ENCODE data around the gene NTN4. TPM values are rescaled to one million over a fixed set of nuclear protein-coding genes. Genes with fewer than 3 reads are reported as not detected.

The NTN4 gene
- total RNA-seq, 1 experiment from 2014 or later = 0.17 TPM

DNA sequence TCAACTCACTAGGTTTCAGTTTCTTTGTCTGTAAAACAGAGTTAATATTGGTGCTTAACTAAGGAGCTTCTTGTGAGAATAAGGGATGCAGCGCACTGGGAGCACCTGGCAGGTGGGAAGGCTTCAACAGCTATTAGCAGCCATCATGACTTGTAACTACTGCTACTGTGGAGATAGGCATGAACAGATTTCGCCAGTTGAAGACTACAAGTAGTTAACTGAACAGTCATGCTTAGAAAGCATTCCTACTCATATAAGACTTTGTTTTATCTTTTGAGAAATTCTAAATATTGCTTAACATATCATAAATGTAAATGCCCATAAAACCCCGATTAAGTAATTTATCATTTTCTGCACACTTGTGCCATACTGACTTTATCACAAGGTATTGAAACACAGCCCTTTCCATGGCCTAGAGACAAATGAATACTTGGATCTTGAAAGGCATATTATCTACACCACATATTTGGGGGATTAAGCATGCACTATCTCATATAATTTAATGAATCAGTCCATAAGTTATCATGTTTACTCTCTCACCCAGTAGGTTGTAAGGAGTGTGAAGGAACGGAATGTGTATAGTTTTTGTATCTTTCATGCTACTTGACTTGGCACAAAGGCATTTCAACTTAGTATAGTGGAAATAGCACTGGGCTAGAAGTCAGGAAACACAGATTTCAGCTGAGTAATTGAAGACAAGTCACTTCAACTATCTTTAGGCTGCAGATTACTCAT is 16.1 kb downstream of the NTN4 start:
- Mint-ChIP-seq H3K27me3 (ENCODE audit: low read depth) (peaks cover 22% of the 10 kb centered on the region), H3K27ac (no peak overlapping the region), H3K4me1 (no peaks in the 10 kb centered on the region), H3K36me3 (ENCODE audit: insufficient read depth in 1 of 3, low read depth in 3 of 3) (peaks cover 6 to 22% (median 15%) of the 10 kb centered on the region in 3 experiments), H3K4me3 (no peak overlapping the region), H3K9me3 (peaks cover 23 to 24% of the 10 kb centered on the region in 2 experiments)
- Histone ChIP-seq H3K56ac (ENCODE audit: insufficient read length, low read depth, low read length) (no peak overlapping the region), H3K79me2 (ENCODE audit: insufficient read depth, low read length) (no peaks in the 10 kb centered on the region), H4K91ac (ENCODE audit: insufficient read length, low read depth, low read length) (no peak overlapping the region), H3K79me1 (ENCODE audit: insufficient read depth, low read depth, low read length, poor library complexity, severe bottlenecking) (no peaks in the 10 kb centered on the region), H3K9ac (ENCODE audit: extremely low read depth, insufficient read length, low read length) (no peak overlapping the region), H2BK12ac (ENCODE audit: insufficient read length, low read depth, low read length) (no peak overlapping the region), H3K27ac (ENCODE audit: insufficient read length, low read depth, low read length) (no peak overlapping the region), H3K14ac (ENCODE audit: insufficient read depth, low read length) (no peak overlapping the region), H3K23ac (ENCODE audit: insufficient read length, low read depth, low read length) (no peak overlapping the region), H3K23me2 (ENCODE audit: insufficient read length, low read depth, low read length, poor library complexity, severe bottlenecking) (no peaks in the 10 kb centered on the region), H3K18ac (ENCODE audit: insufficient read length, low read depth, low read length) (no peak overlapping the region), H4K5ac (ENCODE audit: insufficient read length, low read depth, low read length) (no peak overlapping the region), H2BK120ac (ENCODE audit: low read depth, low read length, poor library complexity, severe bottlenecking) (no peak overlapping the region), H2BK5ac (ENCODE audit: insufficient read length, low read length) (no peak overlapping the region), H4K8ac (replicated peaks; ENCODE audit: insufficient read length, low read depth, low read length) (no peak overlapping the region), H3K4ac (ENCODE audit: low read depth, low read length) (no peak overlapping the region), H2AK5ac (ENCODE audit: insufficient read length, low read length) (no peak overlapping the region), H2BK20ac (ENCODE audit: low read depth, low read length, poor library complexity, severe bottlenecking) (no peak overlapping the region), H3T11ph (ENCODE audit: low read length) (no peak overlapping the region), H3K4me2 (ENCODE audit: insufficient read depth, insufficient read length, low read length) (no peak overlapping the region), H4K20me1 (ENCODE audit: control insufficient read depth, insufficient read depth, insufficient read length) (no peaks in the 10 kb centered on the region), H2AFZ (ENCODE audit: low read length) (no peak overlapping the region), H2BK15ac (ENCODE audit: low read depth, low read length) (no peak overlapping the region), H3K4me1 (ENCODE audit: insufficient read depth, low read length) (no peaks in the 10 kb centered on the region), H3K9me3 (ENCODE audit: control insufficient read depth, low read depth, low read length) (peaks cover 4% of the 10 kb centered on the region), H3K27me3 (ENCODE audit: insufficient read depth, low read length) (no peaks in the 10 kb centered on the region)
- TF ChIP-seq, protein P1, sequence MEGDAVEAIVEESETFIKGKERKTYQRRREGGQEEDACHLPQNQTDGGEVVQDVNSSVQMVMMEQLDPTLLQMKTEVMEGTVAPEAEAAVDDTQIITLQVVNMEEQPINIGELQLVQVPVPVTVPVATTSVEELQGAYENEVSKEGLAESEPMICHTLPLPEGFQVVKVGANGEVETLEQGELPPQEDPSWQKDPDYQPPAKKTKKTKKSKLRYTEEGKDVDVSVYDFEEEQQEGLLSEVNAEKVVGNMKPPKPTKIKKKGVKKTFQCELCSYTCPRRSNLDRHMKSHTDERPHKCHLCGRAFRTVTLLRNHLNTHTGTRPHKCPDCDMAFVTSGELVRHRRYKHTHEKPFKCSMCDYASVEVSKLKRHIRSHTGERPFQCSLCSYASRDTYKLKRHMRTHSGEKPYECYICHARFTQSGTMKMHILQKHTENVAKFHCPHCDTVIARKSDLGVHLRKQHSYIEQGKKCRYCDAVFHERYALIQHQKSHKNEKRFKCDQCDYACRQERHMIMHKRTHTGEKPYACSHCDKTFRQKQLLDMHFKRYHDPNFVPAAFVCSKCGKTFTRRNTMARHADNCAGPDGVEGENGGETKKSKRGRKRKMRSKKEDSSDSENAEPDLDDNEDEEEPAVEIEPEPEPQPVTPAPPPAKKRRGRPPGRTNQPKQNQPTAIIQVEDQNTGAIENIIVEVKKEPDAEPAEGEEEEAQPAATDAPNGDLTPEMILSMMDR (conservative IDR thresholded peaks at IDR 0.05) = no peak
- WGBS (ENCODE audit: extremely low coverage, insufficient read length, low lambda C conversion rate) = no CpG with 5 or more reads among the region's 4 CpGs
- no peak for DNase-seq
